Hematopoietic multipotent progenitor cell treated with erythropoietin and hydrocortisone succinate and interleukin-3 and kit ligand, for 8 days (in vitro differentiated cells): Measurements from ENCODE around the gene FRY.

Source experiments
- DNase-seq: peaks from one replicate; pipeline ENCODE4 v3.0.0-alpha.2; 2015

Gene FRY

DNA sequence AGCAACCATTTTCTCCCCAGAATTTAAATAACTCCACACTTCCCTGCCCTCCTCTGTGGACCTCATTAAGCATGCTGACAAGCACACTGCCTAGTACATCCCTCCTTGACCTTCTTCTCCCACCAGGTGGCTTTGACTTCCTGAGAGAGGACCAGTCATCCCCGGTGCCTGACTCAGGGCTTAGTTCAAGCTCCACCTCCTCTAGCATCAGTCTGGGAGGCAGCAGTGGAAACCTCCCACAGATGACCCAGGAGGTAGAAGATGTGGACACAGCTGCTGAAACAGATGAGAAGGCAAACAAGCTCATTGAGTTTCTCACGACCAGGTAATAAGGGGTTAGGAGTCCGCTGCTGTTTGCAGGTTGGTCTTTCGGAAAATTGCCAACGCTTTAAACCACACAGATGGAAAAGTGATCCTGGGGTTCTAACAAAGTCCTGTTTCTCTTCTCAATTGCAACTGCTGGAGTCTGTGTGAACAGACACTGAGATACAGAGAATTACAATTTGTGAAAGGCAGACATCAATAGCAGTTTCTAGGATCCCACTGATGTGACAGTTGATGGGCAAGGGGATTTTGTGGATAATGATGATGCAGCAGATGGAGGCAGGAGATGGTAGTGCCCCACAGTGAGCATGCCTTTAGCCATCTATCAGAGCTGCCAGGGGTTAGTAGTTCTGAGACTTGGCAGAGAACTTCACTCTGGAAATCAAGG lies 196.9 kb downstream of the FRY start:
- no peak for DNase-seq

DNA sequence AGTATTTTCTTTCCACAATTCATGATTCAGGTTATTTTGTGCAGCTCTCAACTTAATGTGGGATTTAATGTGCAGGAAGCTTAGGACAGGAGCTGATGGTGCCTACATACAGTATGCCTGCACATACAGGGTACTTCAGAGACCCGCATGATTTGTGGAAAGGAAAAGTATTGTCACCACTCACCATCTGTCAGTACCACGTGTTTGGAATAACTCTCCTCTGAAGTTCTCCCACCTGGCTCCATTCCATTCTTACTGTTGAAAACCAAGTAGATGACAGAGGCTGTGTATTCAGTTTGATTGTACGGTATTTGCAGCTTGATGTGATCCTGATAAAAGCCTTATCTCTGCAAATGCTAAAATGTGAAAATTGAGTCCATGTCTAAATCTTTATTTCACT lies 197.9 kb downstream of the FRY start:
- DNase-seq, result no peak

DNA sequence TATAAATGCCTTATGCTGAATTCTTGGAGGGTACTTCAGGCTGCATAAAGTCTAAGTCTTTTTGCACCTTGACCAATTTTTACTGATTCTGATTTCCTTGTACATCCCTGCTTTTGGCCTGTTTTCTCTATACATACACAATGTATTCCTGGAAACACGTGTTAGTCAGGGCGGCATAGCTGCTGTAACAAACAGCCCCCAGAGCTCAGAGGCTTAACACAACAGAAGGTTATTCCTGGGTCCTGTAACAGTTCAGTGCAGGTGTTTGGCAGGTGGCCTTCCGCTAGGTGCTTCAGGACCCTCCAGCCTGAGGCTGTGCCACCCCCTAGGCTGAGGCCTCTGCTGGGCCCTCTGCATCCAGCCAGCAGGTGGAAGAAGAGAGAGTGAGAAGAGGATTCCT lies 200.7 kb downstream of the FRY start:
- DNase-seq, result no peak

DNA sequence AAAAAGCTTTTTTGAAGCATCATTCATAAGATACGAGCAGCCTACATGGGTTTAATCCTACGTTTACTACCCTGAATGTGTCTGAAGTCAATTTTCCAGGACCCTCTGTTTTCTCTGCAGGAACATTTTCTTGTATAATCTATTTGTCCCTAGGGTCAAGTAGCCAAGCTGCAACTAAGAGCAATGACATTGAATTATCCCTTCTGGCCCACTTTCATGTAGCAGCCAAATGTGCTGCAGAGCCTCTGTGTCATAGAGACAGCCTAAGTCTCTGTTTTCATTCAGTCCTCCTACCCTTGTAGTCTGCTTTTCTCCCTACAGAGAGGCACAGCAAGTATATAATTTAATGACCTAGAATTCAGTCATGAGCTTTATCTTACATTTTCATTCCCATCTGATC lies 201.5 kb downstream of the FRY start:
- DNase-seq, result no peak

DNA sequence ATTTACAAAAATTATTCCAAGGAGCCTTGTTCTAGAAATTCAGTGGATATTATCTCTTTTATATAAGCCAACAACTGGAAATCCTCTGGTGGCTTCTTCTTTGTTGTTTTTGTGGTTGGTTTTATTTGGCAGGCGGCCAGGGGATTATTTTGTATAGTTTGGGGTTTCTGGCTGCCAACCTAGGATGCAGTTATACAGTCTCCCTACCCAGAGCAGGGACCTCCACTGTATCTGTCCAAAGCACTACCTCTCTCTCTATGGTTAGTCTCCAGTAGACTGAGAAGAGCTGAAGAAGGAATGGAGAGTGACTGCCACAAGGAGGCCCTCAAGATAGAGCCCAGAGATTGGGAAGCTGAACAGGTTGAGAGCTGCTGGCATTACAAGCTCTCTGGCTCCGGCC lies 203.3 kb downstream of the FRY start:
- DNase-seq, result peak; percentile 48

DNA sequence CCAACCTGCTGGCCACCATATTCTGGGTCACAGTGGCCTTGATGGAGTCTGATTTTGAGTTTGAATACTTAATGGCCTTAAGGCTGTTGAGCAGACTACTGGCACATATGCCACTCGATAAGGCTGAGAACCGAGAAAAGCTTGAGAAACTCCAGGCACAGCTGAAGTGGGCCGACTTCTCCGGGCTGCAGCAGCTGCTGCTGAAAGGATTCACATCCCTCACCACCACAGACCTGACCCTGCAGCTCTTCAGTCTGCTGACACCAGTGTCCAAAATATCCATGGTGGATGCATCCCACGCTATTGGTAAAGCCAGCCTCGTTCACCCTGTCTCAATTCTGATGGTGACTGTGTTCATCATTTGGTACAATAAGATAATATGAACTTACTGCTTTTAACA lies 206.1 kb downstream of the FRY start:
- DNase-seq, result no peak

DNA sequence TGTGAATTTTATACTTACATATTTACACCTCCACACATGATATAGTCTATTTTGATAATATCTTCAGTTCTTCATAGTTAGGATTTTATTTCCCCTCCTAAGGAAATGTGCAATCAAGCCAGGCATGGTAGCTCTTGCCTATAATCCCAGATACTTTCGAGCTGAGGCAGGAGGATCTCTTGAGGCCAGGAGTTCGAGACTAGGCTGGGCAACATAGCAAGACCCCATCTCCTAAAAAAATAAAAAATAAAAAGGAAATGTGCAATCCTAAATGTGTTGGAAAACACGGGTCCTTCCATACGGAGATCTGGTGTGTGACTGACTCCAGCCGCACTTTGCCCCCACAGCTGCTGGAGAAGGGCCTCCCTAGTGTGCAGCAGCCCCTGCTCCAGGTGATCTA lies 212.1 kb downstream of the FRY start:
- no peak for DNase-seq

DNA sequence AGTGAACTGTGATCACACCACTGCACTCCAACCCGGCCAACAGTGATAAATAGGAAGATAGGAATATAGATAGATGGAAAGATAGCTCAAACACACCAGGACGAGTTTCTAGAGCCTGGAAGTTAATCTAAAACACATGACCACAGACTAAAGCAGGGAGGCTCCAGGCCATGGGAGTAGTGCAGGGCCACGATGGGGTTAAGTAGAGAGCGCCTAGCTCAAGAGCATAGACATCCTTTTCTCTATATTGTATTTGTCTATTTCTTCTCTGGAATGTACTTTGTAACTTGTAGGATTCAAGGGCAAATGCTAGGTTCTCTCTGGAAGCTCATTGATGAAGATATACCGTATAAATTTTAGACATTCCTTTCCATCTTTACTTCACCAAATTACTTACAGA lies 214.0 kb downstream of the FRY start:
- no peak for DNase-seq

DNA sequence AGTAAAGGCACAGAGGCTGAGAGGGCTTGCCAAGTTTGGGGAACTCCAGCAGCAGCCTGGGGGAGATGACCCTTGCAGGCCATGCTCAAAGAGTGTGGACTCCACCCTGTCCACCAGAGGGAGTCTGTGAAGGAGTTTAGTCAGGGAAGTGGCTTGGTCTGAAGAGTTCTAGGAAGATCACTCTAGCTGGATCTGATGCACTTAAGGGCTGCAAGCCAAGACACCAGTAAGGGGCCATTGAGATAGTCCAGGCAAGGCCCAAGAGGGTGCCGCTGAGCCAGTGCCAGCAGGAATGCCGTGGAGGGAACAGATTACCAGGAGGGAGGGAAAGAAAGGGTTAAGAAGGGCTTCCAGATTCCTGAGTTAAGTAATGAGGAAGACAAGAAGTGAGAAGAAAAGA lies 214.9 kb downstream of the FRY start:
- DNase-seq, result peak; percentile 82

DNA sequence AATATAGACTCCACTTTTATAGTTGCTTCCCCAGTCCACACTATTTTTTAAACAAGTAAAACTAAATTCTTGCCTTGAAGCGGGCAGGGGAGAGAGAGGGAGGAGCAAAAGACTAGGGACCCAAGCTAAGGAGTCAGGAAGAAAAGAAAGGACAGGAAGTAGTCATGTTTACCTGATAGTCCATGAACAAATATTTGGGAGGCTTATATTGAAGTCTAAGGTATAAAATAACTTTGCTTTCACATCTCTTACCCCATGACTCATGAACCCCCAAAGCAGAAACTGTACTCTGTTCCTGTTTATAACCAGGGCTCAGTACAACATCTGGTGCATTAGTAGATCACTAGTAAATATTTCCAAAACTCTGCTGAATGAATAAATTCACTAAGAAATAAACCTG lies 216.3 kb downstream of the FRY start:
- no peak for DNase-seq

DNA sequence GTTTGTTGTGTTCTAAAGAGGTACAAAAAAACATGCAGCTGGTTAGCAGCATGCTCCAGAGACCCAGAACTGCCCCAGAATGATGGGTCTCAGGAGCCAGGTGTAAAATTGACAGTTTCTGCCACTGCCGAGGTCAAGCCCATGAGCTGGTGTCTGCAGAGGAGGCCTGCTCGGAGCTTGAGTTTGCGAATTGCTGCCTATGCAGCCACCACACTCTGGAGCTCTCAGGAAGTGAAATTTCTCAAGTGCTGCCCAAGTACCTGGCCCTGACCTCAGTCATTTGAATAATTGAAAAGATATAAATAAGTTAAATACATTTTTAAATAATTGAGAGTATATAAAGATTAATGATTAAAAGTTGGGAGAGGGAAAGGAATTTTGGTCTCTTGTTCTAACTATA lies 217.2 kb downstream of the FRY start:
- no peak for DNase-seq

DNA sequence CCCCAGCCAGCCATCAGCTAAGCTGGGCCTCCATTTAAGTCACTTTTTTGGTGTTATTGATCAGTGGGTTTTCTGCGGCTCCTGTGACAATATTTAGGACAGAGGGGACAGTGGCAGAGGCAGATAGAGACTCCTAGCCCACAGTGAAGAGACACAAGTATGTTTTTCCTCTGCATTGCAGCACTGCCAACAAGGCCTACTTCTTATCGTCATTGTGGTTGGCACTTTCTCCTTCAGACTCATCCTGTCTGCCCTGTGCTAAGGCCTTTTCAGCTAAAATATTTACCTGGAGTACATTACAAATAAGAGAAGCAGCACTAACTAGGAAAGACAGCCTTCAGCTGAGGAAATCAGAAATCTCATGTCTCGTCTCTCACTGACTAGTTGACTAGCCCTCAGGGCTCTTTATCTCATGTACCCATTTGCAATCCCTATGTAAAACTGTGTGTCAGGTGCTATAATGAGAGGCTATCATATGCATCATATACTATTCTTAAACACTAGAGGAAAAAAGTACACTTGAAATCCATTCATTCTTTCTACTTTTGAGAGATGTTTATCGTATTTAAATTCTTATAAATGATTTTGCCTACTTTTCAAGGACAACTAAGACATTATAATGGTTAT lies 221.4 kb downstream of the FRY start:
- DNase-seq, result peak; percentile 9

DNA sequence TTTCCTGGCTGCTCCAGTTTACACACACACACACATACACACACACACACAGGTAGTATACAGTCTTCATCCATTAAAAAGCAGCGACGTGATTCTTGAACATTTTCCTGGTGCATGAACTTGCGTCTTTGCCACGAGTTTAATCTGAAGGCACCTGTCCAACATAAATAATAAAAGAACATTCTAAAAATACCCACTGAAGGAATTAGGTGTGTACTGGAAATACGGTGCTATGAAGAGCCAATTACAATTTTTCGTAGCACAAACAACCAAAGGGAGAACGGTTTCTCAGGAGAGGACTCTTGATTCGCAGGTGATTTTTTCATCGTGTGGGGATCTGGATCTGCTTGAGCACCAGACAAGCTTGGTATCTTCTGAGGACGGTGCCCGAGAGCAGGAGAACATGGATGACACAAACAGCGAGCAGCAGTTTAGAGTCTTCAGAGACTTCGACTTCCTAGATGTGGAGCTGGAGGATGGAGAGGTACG lies 222.4 kb downstream of the FRY start:
- no peak for DNase-seq

DNA sequence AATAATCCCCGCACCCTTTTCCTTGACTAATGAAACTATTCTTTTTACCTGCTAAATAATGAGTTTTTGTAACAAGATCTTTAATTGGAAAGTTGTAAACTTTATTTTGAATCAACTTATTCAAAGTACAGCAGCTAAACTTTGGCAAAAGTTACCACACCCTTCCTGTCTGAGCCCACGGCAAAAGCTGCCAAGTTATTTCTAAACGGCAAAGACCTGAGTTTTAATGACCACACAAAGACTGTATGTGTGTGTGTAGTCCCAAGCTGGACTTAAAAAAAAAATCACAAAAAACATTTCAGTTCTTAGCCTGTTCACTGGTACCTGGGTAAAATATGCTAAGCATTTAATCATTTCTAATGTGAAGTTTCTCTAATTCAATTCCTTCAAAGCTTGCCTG lies 222.8 kb downstream of the FRY start:
- no peak for DNase-seq

DNA sequence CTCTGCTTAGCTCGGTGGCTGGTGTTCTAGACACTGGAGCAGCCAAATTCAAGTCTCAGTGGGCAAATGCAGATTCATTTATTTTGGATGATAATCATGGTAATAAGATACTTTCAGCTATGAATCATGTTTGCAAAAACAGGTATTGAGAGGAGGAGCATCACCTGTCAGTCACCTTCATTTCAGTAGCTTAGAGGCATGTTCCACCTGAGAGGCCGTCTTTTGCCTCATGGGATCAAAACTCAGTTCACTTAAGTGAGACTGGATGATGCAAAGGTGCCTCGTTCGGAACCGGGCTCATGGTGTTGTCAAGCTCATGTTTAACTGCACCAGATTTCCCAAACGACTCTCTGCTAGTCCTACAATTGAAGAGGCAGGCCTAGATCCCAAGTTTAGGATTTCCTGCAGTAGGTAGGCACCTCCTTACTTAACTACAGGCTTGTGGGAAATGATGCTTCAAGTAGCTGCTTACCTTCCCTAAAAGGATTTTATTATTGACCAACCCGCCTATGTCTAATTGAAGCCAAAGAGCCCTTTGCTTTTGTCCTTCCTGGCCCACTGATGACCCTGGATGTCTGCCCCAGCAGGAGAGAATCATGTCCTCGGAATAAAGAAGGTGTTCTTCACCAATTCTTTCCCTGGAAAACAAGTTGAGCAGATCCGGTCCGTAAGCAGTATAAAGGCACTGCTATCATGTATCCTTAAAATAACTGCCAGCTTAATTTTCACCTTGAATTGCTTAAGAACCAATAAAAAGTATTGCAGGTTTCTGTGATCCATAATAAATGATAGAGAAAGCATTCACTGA lies 223.5 kb downstream of the FRY start:
- no peak for DNase-seq

DNA sequence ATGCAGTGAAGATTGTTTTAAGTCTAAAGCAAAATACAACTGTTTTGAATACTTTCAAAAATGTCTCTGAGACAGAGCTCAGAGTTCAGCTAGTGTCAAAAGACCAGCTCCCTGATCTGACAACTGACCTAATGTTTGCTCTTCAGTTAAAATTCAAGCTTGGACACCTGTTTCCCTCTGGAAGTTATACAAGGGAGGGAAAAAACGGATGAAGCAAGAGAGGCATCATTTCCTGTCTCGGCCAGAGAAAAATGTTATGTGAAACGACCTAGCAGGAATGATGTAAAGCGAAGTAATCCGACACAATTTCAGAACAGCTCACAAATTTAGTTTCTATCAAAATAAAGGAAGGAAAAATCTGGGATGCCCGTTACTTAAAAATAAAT lies 224.1 kb downstream of the FRY start:
- DNase-seq, result no peak

DNA sequence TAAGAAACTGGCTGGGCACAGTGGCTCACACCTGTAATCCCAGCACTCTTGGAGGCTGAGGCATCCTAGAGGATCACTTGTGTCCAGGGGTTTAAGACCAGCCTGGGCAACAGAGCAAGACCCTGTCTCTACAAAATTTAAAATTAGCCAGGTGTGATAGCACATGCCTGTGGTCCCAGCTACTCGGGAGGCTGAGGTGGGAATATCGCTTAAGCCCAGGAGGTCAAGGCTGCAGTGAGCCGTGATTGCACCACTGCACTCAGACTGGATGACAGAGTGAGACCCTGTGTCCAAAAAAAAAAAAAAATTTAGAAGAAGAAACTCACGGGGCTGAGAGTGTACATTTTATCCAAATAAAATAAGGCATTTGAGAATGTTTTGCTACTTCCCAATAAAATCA lies 224.7 kb downstream of the FRY start:
- no peak for DNase-seq

DNA sequence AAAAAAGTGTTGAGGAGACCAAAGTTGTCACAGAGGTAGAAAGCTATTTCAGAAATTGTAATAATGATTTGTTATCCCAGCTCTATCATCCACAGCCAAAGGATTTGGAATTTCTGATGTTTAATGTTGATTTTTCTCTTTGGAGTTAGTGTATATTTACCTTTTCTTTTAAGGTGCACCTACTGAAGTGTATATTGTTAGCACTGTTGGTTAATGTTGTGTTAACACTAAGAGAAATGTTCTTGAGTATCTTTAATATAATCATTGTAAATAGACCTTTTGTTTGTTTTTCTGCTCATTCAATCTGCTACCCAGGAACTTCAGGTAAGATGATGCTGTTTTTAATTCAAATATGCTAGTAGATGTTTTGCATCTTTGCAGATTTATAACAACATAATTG lies 226.1 kb downstream of the FRY start:
- DNase-seq, result no peak

DNA sequence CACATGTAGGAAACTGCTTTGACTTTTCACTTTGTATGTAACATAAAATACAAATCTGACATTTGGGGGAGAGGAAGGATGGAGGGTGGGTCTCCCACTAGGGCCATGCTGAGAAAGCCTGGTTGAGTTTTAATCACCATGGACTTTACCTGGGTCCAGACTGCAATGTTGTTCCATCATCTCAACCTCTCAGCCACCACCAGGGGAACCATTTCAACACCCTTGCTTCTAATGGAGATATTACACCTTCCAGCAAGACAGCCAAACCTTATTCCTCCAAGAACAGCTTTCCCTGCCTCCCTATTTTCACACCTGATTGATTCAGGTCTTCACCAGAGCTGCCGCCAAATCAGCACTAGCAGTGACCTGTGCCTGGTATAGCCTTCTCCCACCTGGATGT lies 227.5 kb downstream of the FRY start:
- DNase-seq, result no peak

DNA sequence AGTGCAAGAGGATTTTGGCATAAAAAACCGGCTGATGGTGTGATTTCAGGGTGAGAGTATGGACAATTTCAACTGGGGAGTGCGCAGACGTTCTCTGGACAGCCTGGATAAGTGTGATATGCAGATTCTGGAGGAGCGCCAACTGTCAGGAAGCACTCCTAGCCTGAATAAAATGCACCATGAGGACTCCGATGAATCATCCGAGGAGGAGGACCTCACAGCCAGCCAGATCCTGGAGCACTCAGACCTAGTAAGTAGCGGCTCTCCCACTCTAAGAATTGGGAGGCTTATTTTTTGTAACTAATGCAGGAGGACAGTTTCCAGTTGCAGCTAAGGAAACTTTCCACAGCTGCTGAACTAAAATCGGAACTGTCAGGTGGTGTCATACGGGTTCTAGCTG lies 230.0 kb downstream of the FRY start:
- peak; percentile 61 for DNase-seq

DNA sequence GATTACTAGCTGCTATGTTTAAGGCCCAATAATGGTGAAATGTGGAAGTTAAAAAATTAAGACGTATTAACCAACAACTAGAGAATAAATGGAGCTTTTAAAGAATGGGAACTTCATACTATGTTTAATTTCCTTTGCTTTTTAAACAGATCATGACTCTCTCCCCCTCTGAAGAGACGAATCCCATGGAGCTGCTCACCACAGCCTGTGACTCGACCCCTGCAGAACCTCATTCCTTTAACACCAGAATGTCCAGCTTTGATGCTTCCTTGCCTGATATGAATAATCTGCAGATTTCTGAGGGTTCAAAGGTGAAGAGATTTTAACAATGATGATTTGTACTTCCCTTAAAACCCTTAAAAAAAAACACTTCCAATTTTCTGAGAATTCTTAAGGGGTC lies 230.6 kb downstream of the FRY start:
- no peak for DNase-seq

DNA sequence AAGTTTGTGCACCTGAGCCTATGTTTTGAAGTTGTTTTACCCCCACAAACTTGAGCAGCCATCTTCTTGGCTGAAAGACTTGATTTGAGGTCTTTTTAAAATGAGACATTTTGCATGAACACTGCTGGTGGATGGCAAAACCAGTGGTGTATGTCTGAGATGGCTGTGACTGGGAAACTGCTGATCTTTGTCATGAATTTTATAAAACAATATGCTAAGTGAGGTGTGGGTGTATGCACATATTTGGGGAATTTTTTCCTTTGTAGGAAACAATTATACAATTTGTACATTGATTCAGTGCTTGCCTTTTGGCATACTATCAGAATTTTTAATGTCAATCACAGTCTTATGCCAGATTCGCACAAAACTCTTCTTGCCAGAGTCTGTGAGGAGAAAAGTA lies 231.0 kb downstream of the FRY start:
- no peak for DNase-seq

DNA sequence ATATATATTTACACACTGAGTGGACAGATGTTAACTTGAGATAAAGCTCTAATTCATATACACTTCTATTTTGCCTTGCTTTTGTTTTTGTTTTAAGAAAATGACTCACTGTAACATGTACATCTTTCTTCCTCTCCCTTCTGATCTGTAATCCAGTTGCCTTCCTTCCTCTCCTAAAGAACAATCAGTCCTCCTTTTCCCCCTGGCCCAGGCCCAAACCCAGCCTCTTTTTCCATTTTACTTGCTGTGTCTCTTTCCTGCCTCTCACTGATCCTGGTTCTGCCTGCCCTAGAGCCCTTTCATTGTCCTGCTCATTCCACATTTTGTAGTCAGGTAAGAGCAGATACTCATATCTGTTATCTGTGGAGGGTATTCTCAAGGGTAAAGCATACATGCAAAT lies 232.8 kb downstream of the FRY start:
- no peak for DNase-seq

DNA sequence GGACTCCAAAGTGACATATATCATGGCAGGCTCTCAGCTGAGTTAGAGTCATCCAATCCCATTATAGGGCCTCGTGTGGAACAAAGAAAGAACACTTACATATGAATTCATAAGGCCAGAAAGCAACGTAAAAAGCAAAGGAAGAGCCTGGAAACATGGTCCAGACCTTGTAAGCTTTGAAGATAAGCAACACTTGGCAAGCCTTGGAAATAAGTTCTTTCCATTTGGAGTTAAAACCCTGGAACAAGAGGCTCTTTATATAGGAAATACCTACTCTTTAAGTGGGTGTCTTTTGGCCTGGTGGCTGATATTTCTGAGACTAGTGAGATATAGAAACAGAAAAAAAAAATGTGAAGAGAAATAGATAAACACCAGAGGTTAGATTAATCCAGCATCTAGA lies 234.2 kb downstream of the FRY start:
- no peak for DNase-seq
